WTC11 (cell line): ENCODE results near the gene TMEM145. TPM values are rescaled to one million over a fixed set of nuclear protein-coding genes. Genes with fewer than 3 reads are reported as not detected.
A peak's percentile ranks its signal among the peaks of the same experiment; 100 is the strongest.

ENCODE experiments used
- CREB1 ChIP-seq: sonication (generic); formaldehyde crosslinking; IDR thresholded peaks from 2 replicates; pipeline ENCODE4 v1.8.0; 2023; ENCODE audit warnings: mild to moderate bottlenecking, missing genetic modification reagents
- FOXK1 ChIP-seq: sonication (generic); formaldehyde crosslinking; IDR thresholded peaks from 2 replicates; pipeline ENCODE4 v1.8.0; 2022; ENCODE audit warnings: mild to moderate bottlenecking, moderate library complexity, missing genetic modification reagents
- FOXP1 ChIP-seq: sonication (generic); formaldehyde crosslinking; IDR thresholded peaks from 2 replicates; pipeline ENCODE4 v1.8.0; 2022; ENCODE audit warnings: missing genetic modification reagents, mild to moderate bottlenecking, moderate library complexity, borderline replicate concordance
- JUN ChIP-seq: sonication (generic); formaldehyde crosslinking; IDR thresholded peaks from 2 replicates; pipeline ENCODE4 v1.8.0; 2023; ENCODE audit warnings: mild to moderate bottlenecking, missing genetic modification reagents
- MYBL2 ChIP-seq: sonication (generic); formaldehyde crosslinking; IDR thresholded peaks from 2 replicates; pipeline ENCODE4 v1.8.1; 2023; ENCODE audit warnings: mild to moderate bottlenecking, moderate library complexity, missing genetic modification reagents
- NR2C2 ChIP-seq: sonication (generic); formaldehyde crosslinking; IDR thresholded peaks from 2 replicates; pipeline ENCODE4 v1.8.0; 2022; ENCODE audit warnings: mild to moderate bottlenecking, missing genetic modification reagents
- RORB ChIP-seq: fragments of 250-450 bp; sonication (Bioruptor Pico); IDR thresholded peaks from 2 replicates; pipeline ENCODE4 v1.9.0; 2021; ENCODE audit warnings: mild to moderate bottlenecking
- TEAD1 ChIP-seq: sonication (generic); formaldehyde crosslinking; IDR thresholded peaks from 2 replicates; pipeline ENCODE4 v1.8.0; 2022; ENCODE audit warnings: mild to moderate bottlenecking, missing genetic modification reagents
- ZNF138 ChIP-seq: sonication (generic); formaldehyde crosslinking; conservative IDR thresholded peaks from 2 replicates; pipeline ENCODE4 v1.8.1; 2022; ENCODE audit warnings: mild to moderate bottlenecking, moderate library complexity, missing genetic modification reagents
- total RNA-seq: library from RNA; stranded (reverse); gene quantifications from 3 replicates; pipeline ENCODE4 v1.2.3, GENCODE V29; 2021
- TF ChIP-seq, protein P1 (sequence below): sonication (generic); formaldehyde crosslinking; IDR thresholded peaks from 2 replicates; pipeline ENCODE4 v1.8.0; 2022; ENCODE audit warnings: mild to moderate bottlenecking, missing genetic modification reagents
- TF ChIP-seq, protein P2 (sequence below): fragments of 250-450 bp; sonication (Bioruptor Pico); IDR thresholded peaks from 2 replicates; pipeline ENCODE4 v1.9.0; 2021; ENCODE audit warnings: mild to moderate bottlenecking
- TF ChIP-seq, protein P3 (sequence below): sonication (generic); formaldehyde crosslinking; IDR thresholded peaks from 2 replicates; pipeline ENCODE4 v1.8.0; 2023; ENCODE audit warnings: mild to moderate bottlenecking, missing genetic modification reagents
- TF ChIP-seq, protein P4 (sequence below): sonication (generic); formaldehyde crosslinking; IDR thresholded peaks from 2 replicates; pipeline ENCODE4 v1.8.1; 2022; ENCODE audit warnings: mild to moderate bottlenecking, missing genetic modification reagents, moderate library complexity, borderline replicate concordance
- TF ChIP-seq, protein P5 (sequence below): sonication (generic); formaldehyde crosslinking; IDR thresholded peaks from 2 replicates; pipeline ENCODE4 v1.8.1; 2023; ENCODE audit warnings: mild to moderate bottlenecking, missing genetic modification reagents
- TF ChIP-seq, protein P6 (sequence below): sonication (generic); formaldehyde crosslinking; IDR thresholded peaks from 2 replicates; pipeline ENCODE4 v1.8.1; 2022; ENCODE audit warnings: low read depth, missing genetic modification reagents, borderline replicate concordance
- TF ChIP-seq, protein P7 (sequence below): sonication (generic); formaldehyde crosslinking; IDR thresholded peaks from 2 replicates; pipeline ENCODE4 v1.8.1; 2023; ENCODE audit warnings: mild to moderate bottlenecking, moderate library complexity, missing genetic modification reagents

The TMEM145 gene
- total RNA-seq, 1 experiment from 2014 or later, result 6.9 TPM

DNA sequence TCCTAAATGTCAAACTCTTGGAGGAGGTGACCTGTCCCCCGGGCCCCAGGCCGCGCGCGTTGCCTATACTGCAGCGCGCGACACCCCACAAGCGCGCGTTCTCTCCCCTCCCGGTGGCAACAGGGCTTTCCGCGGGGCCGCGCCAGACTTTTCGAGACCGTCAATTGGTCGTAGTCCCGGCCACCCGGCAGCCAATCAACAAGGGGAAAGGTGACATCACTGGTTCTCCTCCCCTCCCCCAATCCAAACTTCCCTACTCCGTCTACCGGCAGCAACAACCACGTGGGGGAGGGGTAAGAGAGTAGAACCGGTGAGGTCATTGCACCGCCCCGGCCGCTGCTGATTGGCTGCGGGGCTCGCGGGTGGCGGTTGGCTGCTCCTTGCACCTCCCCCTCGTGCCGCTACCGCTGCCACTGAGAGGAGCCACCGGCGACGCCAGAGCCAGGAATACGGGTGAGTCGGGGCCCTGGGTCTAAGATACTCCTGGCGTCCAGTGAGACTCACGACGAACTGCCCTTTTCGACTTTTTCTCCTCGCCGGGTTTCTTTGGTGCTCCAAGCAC lies 44.9 kb upstream of the TMEM145 start (continued):
- TF ChIP-seq FOXK1 (no peak; the same call in 1 of the 2 replicates), FOXP1 (CRISPR knock-in tag) (peak; percentile 3; the same call in 1 of the 2 replicates), JUN (CRISPR knock-in tag) (peak; percentile 79; the same call in 1 of the 2 replicates), CREB1 (CRISPR knock-in tag) (no peak), ZNF138 (CRISPR knock-in tag) (no peak), TEAD1 (CRISPR knock-in tag) (peak; percentile 82; the same call in 1 of the 2 replicates), NR2C2 (CRISPR knock-in tag) (no peak), MYBL2 (CRISPR knock-in tag) (peak; percentile 59; the same call in 1 of the 2 replicates), RORB (CRISPR knock-in tag) (no peak)
- TF ChIP-seq, protein P1, sequence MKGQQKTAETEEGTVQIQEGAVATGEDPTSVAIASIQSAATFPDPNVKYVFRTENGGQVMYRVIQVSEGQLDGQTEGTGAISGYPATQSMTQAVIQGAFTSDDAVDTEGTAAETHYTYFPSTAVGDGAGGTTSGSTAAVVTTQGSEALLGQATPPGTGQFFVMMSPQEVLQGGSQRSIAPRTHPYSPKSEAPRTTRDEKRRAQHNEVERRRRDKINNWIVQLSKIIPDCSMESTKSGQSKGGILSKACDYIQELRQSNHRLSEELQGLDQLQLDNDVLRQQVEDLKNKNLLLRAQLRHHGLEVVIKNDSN (CRISPR knock-in tag), result peak; percentile 86
- TF ChIP-seq, protein P2, sequence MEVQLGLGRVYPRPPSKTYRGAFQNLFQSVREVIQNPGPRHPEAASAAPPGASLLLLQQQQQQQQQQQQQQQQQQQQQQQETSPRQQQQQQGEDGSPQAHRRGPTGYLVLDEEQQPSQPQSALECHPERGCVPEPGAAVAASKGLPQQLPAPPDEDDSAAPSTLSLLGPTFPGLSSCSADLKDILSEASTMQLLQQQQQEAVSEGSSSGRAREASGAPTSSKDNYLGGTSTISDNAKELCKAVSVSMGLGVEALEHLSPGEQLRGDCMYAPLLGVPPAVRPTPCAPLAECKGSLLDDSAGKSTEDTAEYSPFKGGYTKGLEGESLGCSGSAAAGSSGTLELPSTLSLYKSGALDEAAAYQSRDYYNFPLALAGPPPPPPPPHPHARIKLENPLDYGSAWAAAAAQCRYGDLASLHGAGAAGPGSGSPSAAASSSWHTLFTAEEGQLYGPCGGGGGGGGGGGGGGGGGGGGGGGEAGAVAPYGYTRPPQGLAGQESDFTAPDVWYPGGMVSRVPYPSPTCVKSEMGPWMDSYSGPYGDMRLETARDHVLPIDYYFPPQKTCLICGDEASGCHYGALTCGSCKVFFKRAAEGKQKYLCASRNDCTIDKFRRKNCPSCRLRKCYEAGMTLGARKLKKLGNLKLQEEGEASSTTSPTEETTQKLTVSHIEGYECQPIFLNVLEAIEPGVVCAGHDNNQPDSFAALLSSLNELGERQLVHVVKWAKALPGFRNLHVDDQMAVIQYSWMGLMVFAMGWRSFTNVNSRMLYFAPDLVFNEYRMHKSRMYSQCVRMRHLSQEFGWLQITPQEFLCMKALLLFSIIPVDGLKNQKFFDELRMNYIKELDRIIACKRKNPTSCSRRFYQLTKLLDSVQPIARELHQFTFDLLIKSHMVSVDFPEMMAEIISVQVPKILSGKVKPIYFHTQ (CRISPR knock-in tag), result no peak
- TF ChIP-seq, protein P3, sequence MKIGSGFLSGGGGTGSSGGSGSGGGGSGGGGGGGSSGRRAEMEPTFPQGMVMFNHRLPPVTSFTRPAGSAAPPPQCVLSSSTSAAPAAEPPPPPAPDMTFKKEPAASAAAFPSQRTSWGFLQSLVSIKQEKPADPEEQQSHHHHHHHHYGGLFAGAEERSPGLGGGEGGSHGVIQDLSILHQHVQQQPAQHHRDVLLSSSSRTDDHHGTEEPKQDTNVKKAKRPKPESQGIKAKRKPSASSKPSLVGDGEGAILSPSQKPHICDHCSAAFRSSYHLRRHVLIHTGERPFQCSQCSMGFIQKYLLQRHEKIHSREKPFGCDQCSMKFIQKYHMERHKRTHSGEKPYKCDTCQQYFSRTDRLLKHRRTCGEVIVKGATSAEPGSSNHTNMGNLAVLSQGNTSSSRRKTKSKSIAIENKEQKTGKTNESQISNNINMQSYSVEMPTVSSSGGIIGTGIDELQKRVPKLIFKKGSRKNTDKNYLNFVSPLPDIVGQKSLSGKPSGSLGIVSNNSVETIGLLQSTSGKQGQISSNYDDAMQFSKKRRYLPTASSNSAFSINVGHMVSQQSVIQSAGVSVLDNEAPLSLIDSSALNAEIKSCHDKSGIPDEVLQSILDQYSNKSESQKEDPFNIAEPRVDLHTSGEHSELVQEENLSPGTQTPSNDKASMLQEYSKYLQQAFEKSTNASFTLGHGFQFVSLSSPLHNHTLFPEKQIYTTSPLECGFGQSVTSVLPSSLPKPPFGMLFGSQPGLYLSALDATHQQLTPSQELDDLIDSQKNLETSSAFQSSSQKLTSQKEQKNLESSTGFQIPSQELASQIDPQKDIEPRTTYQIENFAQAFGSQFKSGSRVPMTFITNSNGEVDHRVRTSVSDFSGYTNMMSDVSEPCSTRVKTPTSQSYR (CRISPR knock-in tag), result peak; percentile 97
- TF ChIP-seq, protein P4, sequence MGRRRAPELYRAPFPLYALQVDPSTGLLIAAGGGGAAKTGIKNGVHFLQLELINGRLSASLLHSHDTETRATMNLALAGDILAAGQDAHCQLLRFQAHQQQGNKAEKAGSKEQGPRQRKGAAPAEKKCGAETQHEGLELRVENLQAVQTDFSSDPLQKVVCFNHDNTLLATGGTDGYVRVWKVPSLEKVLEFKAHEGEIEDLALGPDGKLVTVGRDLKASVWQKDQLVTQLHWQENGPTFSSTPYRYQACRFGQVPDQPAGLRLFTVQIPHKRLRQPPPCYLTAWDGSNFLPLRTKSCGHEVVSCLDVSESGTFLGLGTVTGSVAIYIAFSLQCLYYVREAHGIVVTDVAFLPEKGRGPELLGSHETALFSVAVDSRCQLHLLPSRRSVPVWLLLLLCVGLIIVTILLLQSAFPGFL (CRISPR knock-in tag), result no peak
- TF ChIP-seq, protein P5, sequence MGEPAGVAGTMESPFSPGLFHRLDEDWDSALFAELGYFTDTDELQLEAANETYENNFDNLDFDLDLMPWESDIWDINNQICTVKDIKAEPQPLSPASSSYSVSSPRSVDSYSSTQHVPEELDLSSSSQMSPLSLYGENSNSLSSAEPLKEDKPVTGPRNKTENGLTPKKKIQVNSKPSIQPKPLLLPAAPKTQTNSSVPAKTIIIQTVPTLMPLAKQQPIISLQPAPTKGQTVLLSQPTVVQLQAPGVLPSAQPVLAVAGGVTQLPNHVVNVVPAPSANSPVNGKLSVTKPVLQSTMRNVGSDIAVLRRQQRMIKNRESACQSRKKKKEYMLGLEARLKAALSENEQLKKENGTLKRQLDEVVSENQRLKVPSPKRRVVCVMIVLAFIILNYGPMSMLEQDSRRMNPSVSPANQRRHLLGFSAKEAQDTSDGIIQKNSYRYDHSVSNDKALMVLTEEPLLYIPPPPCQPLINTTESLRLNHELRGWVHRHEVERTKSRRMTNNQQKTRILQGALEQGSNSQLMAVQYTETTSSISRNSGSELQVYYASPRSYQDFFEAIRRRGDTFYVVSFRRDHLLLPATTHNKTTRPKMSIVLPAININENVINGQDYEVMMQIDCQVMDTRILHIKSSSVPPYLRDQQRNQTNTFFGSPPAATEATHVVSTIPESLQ (CRISPR knock-in tag), result no peak
- TF ChIP-seq, protein P6, sequence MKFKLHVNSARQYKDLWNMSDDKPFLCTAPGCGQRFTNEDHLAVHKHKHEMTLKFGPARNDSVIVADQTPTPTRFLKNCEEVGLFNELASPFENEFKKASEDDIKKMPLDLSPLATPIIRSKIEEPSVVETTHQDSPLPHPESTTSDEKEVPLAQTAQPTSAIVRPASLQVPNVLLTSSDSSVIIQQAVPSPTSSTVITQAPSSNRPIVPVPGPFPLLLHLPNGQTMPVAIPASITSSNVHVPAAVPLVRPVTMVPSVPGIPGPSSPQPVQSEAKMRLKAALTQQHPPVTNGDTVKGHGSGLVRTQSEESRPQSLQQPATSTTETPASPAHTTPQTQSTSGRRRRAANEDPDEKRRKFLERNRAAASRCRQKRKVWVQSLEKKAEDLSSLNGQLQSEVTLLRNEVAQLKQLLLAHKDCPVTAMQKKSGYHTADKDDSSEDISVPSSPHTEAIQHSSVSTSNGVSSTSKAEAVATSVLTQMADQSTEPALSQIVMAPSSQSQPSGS, result peak; percentile 92
- TF ChIP-seq, protein P7, sequence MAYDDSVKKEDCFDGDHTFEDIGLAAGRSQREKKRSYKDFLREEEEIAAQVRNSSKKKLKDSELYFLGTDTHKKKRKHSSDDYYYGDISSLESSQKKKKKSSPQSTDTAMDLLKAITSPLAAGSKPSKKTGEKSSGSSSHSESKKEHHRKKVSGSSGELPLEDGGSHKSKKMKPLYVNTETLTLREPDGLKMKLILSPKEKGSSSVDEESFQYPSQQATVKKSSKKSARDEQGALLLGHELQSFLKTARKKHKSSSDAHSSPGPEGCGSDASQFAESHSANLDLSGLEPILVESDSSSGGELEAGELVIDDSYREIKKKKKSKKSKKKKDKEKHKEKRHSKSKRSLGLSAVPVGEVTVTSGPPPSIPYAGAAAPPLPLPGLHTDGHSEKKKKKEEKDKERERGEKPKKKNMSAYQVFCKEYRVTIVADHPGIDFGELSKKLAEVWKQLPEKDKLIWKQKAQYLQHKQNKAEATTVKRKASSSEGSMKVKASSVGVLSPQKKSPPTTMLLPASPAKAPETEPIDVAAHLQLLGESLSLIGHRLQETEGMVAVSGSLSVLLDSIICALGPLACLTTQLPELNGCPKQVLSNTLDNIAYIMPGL (CRISPR knock-in tag), result 0 out of 2 replicates have a peak, but pooled peaks have one; percentile 32
